ENCODE data around the gene SLC26A6. TPM values are rescaled to one million over a fixed set of nuclear protein-coding genes. Genes with fewer than 3 reads are reported as not detected.

SLC26A6 gene
- polyA plus RNA-seq, 1 of the 3 experiments (the other 2 are of a cell fraction): 31.9 TPM

DNA sequence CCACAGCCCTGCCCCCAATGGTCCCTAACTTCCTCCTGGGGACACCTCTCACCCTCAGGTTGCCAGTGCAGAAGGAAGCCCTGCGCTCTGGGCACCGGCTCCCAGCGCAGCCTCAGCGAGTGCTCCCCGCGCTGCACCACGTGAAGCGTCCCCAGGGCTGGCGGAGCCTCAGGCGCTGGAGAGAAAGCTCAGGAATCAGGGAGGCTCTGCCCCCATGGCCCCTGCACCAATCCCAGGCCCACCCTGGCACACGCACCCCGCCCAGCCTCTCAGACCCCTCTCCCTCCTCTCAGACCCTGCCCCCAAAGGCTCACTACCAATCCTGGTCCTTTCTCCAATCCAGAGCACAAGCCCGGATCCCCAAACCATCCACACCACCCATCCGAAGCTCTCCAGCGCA is 47.0 kb downstream of the SLC26A6 start:
- DNase-seq: no peak
- Histone ChIP-seq H3K79me2 (ENCODE audit: insufficient read depth) (no peaks in the 10 kb centered on the region), H3K27me3 (ENCODE audit: insufficient read depth) (no peaks in the 10 kb centered on the region), H4K20me1 (ENCODE audit: insufficient read depth) (no peaks in the 10 kb centered on the region), H3K36me3 (replicated peaks in 1 of 2; ENCODE audit: control insufficient read depth in 1 of 2, insufficient read depth in 2 of 2, low read length in 1 of 2) (no peaks in the 10 kb centered on the region), H3K9me2 (no peaks in the 10 kb centered on the region), H2AFZ (ENCODE audit: low read depth) (no peak overlapping the region), H3F3A (replicated peaks; ENCODE audit: insufficient read depth) (no peaks in the 10 kb centered on the region), H3K9me3 (no peaks in the 10 kb centered on the region), H3K27ac (ENCODE audit: low read depth in 2 of 2, low read length in 1 of 2) (no peak overlapping the region), H3K4me1 (ENCODE audit: control insufficient read depth in 1 of 2, insufficient read depth in 2 of 2, low read depth in 1 of 2, low read length in 1 of 2) (no peaks in the 10 kb centered on the region), H3K4me3 (ENCODE audit: low read depth in 2 of 2, low read length in 1 of 2) (no peak overlapping the region), H3K4me2 (no peak overlapping the region), H3K9ac (no peak overlapping the region)
- ChIA-PET CTCF (interaction anchor here (0.6 kb wide), 1 partner anchor 152 kb away, joined by 3 read pairs; no protein-coding TSS in a partner anchor), POLR2A (no interaction called here)
- TF ChIP-seq GATA2 (CRISPR knock-in tag; IDR thresholded peaks at IDR 0.05): no peak
- TF ChIP-seq, protein P1, sequence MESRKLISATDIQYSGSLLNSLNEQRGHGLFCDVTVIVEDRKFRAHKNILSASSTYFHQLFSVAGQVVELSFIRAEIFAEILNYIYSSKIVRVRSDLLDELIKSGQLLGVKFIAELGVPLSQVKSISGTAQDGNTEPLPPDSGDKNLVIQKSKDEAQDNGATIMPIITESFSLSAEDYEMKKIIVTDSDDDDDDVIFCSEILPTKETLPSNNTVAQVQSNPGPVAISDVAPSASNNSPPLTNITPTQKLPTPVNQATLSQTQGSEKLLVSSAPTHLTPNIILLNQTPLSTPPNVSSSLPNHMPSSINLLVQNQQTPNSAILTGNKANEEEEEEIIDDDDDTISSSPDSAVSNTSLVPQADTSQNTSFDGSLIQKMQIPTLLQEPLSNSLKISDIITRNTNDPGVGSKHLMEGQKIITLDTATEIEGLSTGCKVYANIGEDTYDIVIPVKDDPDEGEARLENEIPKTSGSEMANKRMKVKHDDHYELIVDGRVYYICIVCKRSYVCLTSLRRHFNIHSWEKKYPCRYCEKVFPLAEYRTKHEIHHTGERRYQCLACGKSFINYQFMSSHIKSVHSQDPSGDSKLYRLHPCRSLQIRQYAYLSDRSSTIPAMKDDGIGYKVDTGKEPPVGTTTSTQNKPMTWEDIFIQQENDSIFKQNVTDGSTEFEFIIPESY (IDR thresholded peaks at IDR 0.05; ENCODE audit: borderline replicate concordance, low read depth): no peak
- TF ChIP-seq RFX5 (IDR thresholded peaks at IDR 0.05; ENCODE audit: low read length): no peak
- no peak for TF ChIP-seq MEF2A (IDR thresholded peaks at IDR 0.05; ENCODE audit: borderline replicate concordance, low read depth)
- TF ChIP-seq ELF1 (IDR thresholded peaks at IDR 0.05): no peak
- TF ChIP-seq, protein P2, sequence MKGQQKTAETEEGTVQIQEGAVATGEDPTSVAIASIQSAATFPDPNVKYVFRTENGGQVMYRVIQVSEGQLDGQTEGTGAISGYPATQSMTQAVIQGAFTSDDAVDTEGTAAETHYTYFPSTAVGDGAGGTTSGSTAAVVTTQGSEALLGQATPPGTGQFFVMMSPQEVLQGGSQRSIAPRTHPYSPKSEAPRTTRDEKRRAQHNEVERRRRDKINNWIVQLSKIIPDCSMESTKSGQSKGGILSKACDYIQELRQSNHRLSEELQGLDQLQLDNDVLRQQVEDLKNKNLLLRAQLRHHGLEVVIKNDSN (IDR thresholded peaks at IDR 0.05; ENCODE audit: borderline replicate concordance, low read depth): no peak
- TF ChIP-seq POLR2AphosphoS5 (IDR thresholded peaks at IDR 0.05; ENCODE audit: low read depth, low read length): no peak
- 98% methylated on average over 13 of the region's 15 CpGs for WGBS (ENCODE audit: low lambda C conversion rate)

DNA sequence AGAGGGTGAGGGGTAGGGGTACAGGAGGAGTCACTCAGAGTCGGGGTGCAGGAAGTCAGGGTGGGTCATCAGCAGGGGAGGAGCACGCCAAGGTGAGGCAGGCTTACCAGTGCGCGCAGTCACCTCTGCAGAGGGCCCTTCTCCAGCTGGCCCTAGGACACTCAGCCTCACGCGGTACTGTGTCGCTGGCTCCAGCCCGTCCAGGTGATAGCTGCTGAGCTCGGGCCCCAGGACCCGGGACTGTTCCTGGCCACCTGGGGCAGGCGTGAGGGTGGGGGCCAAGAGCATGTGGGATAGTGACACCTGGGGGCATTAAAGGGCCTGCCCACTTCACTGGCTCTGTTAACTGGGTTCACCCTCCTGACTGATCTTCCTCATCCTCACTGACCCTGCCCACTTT is 47.6 kb downstream of the SLC26A6 start:
- ChIA-PET CTCF (interaction anchor here (0.6 kb wide), 1 partner anchor 152 kb away, joined by 3 read pairs; no protein-coding TSS in a partner anchor), POLR2A (no interaction called here)
- no peak for DNase-seq
- Histone ChIP-seq H3K36me3 (replicated peaks in 1 of 2; ENCODE audit: control insufficient read depth in 1 of 2, insufficient read depth in 2 of 2, low read length in 1 of 2) (no peaks in the 10 kb centered on the region), H3K4me1 (ENCODE audit: control insufficient read depth in 1 of 2, insufficient read depth in 2 of 2, low read depth in 1 of 2, low read length in 1 of 2) (no peaks in the 10 kb centered on the region), H3K9me2 (no peaks in the 10 kb centered on the region), H3K9me3 (no peaks in the 10 kb centered on the region), H3K79me2 (ENCODE audit: insufficient read depth) (no peaks in the 10 kb centered on the region), H4K20me1 (ENCODE audit: insufficient read depth) (no peaks in the 10 kb centered on the region), H3K4me3 (ENCODE audit: low read depth in 2 of 2, low read length in 1 of 2) (no peak overlapping the region), H3F3A (replicated peaks; ENCODE audit: insufficient read depth) (no peaks in the 10 kb centered on the region), H3K27ac (ENCODE audit: low read depth in 2 of 2, low read length in 1 of 2) (no peak overlapping the region), H3K27me3 (ENCODE audit: insufficient read depth) (no peaks in the 10 kb centered on the region), H2AFZ (ENCODE audit: low read depth) (no peak overlapping the region), H3K9ac (no peak overlapping the region), H3K4me2 (no peak overlapping the region)
- no peak for TF ChIP-seq SMC3 (IDR thresholded peaks at IDR 0.05; ENCODE audit: low read depth, low read length)
- WGBS (ENCODE audit: low lambda C conversion rate): 95% methylated on average over 8 of the region's 11 CpGs

DNA sequence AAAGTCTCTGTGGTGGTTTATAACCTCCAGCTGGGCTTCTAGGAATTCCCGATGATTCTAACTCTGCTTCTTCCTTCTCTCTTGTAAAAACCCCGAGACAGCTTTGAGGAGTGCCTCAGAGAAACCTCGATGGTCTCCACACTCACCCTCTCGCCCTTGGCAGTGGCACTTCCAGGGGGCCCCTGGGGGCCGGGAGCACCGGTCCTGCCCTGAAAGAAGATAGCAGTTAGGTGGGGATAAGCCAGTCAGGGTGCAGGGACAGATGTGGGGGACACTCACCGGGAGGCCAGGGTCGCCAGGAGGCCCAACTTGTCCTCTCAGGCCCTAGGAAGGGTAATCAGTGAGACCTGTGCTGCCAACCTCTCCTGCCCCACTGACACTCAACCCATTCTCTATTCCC is 49.9 kb downstream of the SLC26A6 start:
- no peaks in the 10 kb centered on the region for H3K36me3 ChIP-seq (replicated peaks in 1 of 2; ENCODE audit: control insufficient read depth in 1 of 2, insufficient read depth in 2 of 2, low read length in 1 of 2)
- no peak overlapping the region for H3K4me2 ChIP-seq
- no peaks in the 10 kb centered on the region for H3F3A ChIP-seq (replicated peaks; ENCODE audit: insufficient read depth)
- no peak for TF ChIP-seq EZH2phosphoT487 (IDR thresholded peaks at IDR 0.05; ENCODE audit: borderline replicate concordance, low read depth)
- no peak for TF ChIP-seq GABPA (IDR thresholded peaks at IDR 0.05; ENCODE audit: low read depth)
- TF ChIP-seq TCF12 (IDR thresholded peaks at IDR 0.05): no peak
- TF ChIP-seq, protein P3, sequence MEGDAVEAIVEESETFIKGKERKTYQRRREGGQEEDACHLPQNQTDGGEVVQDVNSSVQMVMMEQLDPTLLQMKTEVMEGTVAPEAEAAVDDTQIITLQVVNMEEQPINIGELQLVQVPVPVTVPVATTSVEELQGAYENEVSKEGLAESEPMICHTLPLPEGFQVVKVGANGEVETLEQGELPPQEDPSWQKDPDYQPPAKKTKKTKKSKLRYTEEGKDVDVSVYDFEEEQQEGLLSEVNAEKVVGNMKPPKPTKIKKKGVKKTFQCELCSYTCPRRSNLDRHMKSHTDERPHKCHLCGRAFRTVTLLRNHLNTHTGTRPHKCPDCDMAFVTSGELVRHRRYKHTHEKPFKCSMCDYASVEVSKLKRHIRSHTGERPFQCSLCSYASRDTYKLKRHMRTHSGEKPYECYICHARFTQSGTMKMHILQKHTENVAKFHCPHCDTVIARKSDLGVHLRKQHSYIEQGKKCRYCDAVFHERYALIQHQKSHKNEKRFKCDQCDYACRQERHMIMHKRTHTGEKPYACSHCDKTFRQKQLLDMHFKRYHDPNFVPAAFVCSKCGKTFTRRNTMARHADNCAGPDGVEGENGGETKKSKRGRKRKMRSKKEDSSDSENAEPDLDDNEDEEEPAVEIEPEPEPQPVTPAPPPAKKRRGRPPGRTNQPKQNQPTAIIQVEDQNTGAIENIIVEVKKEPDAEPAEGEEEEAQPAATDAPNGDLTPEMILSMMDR (IDR thresholded peaks at IDR 0.05): no peak
- TF ChIP-seq FOXJ3 (CRISPR knock-in tag; IDR thresholded peaks at IDR 0.05): no peak
- TF ChIP-seq, protein P1 (IDR thresholded peaks at IDR 0.05; ENCODE audit: borderline replicate concordance, low read depth): no peak
- TF ChIP-seq ELF1 (IDR thresholded peaks at IDR 0.05): no peak
- POLR2A ChIA-PET: no interaction called here
- H3K4me3 ChIP-seq (ENCODE audit: low read depth in 2 of 2, low read length in 1 of 2): no peak overlapping the region
- H3K9ac ChIP-seq: no peak overlapping the region
- H3K4me1 ChIP-seq (ENCODE audit: control insufficient read depth in 1 of 2, insufficient read depth in 2 of 2, low read depth in 1 of 2, low read length in 1 of 2): no peaks in the 10 kb centered on the region
- 96% methylated on average over 4 of the region's 8 CpGs for WGBS (ENCODE audit: low lambda C conversion rate)
- no peak overlapping the region for H2AFZ ChIP-seq (ENCODE audit: low read depth)
- no peaks in the 10 kb centered on the region for H3K9me2 ChIP-seq
- H3K9me3 ChIP-seq: no peaks in the 10 kb centered on the region
- H3K27me3 ChIP-seq (ENCODE audit: insufficient read depth): no peaks in the 10 kb centered on the region
- CTCF ChIA-PET: no interaction called here
- H3K27ac ChIP-seq (ENCODE audit: low read depth in 2 of 2, low read length in 1 of 2): no peak overlapping the region
- no peaks in the 10 kb centered on the region for H3K79me2 ChIP-seq (ENCODE audit: insufficient read depth)
- H4K20me1 ChIP-seq (ENCODE audit: insufficient read depth): no peaks in the 10 kb centered on the region
- no peak for DNase-seq

Measured in SK-N-SH (cell line).